Measurements from ENCODE around the gene DDX39B.

GRCh38 chr6:31574106-31575061 is 32.6 kb upstream of the DDX39B start:
- no peak for TF ChIP-seq CTCF (IDR thresholded peaks at IDR 0.05 in 4 of 5, conservative IDR thresholded peaks at IDR 0.05 in 1 of 5)
- no peak for TF ChIP-seq POLR2A (IDR thresholded peaks at IDR 0.05)

Data from gastrocnemius medialis (tissue), 4 donors.